GM21447 (cell line): ENCODE results near the gene SKI.

ENCODE experiments used
- ATAC-seq: cut with Tn5 transposase; IDR thresholded peaks from one replicate; pipeline ENCODE4 v1.9.1; 2021; ENCODE audit not compliant: unreplicated experiment

The SKI gene

GRCh38 chr1:2229037-2229864 is 1.1 kb downstream of the SKI start:
- ATAC-seq: no peak

GRCh38 chr1:2229911-2230731 is 2.0 kb downstream of the SKI start:
- no peak for ATAC-seq

- no peak for ATAC-seq
Measured at GRCh38 chr1:2230781-2231531, 2.8 kb downstream of the SKI start.

GRCh38 chr1:2231532-2232254 is 3.6 kb downstream of the SKI start:
- no peak for ATAC-seq

- ATAC-seq: no peak
Measured at GRCh38 chr1:2232255-2232915, 4.3 kb downstream of the SKI start.

- ATAC-seq: no peak
Measured at GRCh38 chr1:2232916-2233438, 4.9 kb downstream of the SKI start.

- ATAC-seq: no peak
Measured at GRCh38 chr1:2233468-2233867, 5.3 kb downstream of the SKI start.

GRCh38 chr1:2233997-2234761 is 6.1 kb downstream of the SKI start:
- ATAC-seq: peak; percentile 64

GRCh38 chr1:2234762-2235113 is 6.6 kb downstream of the SKI start:
- no peak for ATAC-seq

- no peak for ATAC-seq
Measured at GRCh38 chr1:2235300-2235998, 7.3 kb downstream of the SKI start.

- no peak for ATAC-seq
Measured at GRCh38 chr1:2236695-2237677, 8.9 kb downstream of the SKI start.

- ATAC-seq: no peak
Measured at GRCh38 chr1:2237773-2238172, 9.7 kb downstream of the SKI start.

GRCh38 chr1:2238361-2239012 is 10.4 kb downstream of the SKI start:
- ATAC-seq: no peak

GRCh38 chr1:2239013-2239370 is 10.9 kb downstream of the SKI start:
- ATAC-seq: no peak

GRCh38 chr1:2239384-2239985 is 11.4 kb downstream of the SKI start:
- ATAC-seq: no peak

GRCh38 chr1:2240270-2241156 is 12.4 kb downstream of the SKI start:
- ATAC-seq: no peak
